ENCODE results near the gene MID2. TPM values are rescaled to one million over a fixed set of nuclear protein-coding genes. Genes with fewer than 3 reads are reported as not detected.

The MID2 gene
- total RNA-seq, 4 donors from 2014 or later, result 32.2 to 66.6 (median 57.0) TPM

GRCh38 chrX:107823042-107823441 lies 2.6 kb upstream of the MID2 start:
- Histone ChIP-seq H3K9me3 (no peaks in the 10 kb centered on the region), H3K27me3 (no peaks in the 10 kb centered on the region), H3K4me3 (no peak overlapping the region), H3K4me1 (peaks cover 0 to 15% (median 0%) of the 10 kb centered on the region in 3 donors), H3K27ac (no peak overlapping the region), H3K36me3 (no peaks in the 10 kb centered on the region)
- 82 to 93% methylated on average over 2 of the region's 2 CpGs for WGBS, 2 donors (ENCODE audit: low coverage in 1 of 2)
- TF ChIP-seq CTCF (IDR thresholded peaks at IDR 0.05) (no peak), POLR2A (IDR thresholded peaks at IDR 0.05) (no peak), POLR2AphosphoS5 (IDR thresholded peaks at IDR 0.05) (no peak), EP300 (IDR thresholded peaks at IDR 0.05) (no peak)
- ATAC-seq, result no peak

GRCh38 chrX:107823456-107823855 lies 2.2 kb upstream of the MID2 start:
- no peak for ATAC-seq
- H3K36me3 ChIP-seq, result no peaks in the 10 kb centered on the region
- H3K27me3 ChIP-seq, result no peaks in the 10 kb centered on the region
- no peak overlapping the region for H3K27ac ChIP-seq
- H3K4me3 ChIP-seq, result no peak overlapping the region
- H3K4me1 ChIP-seq, result peaks cover 0 to 19% (median 0%) of the 10 kb centered on the region in 3 donors
- WGBS, 2 donors (ENCODE audit: low coverage in 1 of 2), result 8 to 44% methylated on average over 1 of the region's 1 CpG
- no peak for TF ChIP-seq POLR2AphosphoS5 (IDR thresholded peaks at IDR 0.05)
- TF ChIP-seq EP300 (IDR thresholded peaks at IDR 0.05), result no peak
- no peak for TF ChIP-seq CTCF (IDR thresholded peaks at IDR 0.05)
- TF ChIP-seq POLR2A (IDR thresholded peaks at IDR 0.05), result no peak
- H3K9me3 ChIP-seq, result no peaks in the 10 kb centered on the region

- no peaks in the 10 kb centered on the region for H3K36me3 ChIP-seq
- no peaks in the 10 kb centered on the region for H3K9me3 ChIP-seq
- TF ChIP-seq POLR2A (IDR thresholded peaks at IDR 0.05) (peak in 1 of 2 donors; percentile 9), CTCF (IDR thresholded peaks at IDR 0.05) (peak in 1 of 4 experiments; percentile 10), EP300 (IDR thresholded peaks at IDR 0.05) (no peak)
- H3K4me3 ChIP-seq, result peak overlapping the region; percentile 62 to 64
- WGBS, 2 donors (ENCODE audit: low coverage in 1 of 2), result 73% methylated on average over 3 of the region's 100 CpGs; no CpG with 5 or more reads in 1 of the 2 donors
- H3K4me1 ChIP-seq, result peaks cover 0 to 32% (median 0%) of the 10 kb centered on the region in 3 donors
- H3K27me3 ChIP-seq, result no peaks in the 10 kb centered on the region
- peak; percentile 58 for ATAC-seq
- peak overlapping the region; percentile 92 to 94 (median 92) for H3K27ac ChIP-seq
These were observed 768 bp downstream of the MID2 start for GRCh38 chrX:107826238-107827029.

DNA sequence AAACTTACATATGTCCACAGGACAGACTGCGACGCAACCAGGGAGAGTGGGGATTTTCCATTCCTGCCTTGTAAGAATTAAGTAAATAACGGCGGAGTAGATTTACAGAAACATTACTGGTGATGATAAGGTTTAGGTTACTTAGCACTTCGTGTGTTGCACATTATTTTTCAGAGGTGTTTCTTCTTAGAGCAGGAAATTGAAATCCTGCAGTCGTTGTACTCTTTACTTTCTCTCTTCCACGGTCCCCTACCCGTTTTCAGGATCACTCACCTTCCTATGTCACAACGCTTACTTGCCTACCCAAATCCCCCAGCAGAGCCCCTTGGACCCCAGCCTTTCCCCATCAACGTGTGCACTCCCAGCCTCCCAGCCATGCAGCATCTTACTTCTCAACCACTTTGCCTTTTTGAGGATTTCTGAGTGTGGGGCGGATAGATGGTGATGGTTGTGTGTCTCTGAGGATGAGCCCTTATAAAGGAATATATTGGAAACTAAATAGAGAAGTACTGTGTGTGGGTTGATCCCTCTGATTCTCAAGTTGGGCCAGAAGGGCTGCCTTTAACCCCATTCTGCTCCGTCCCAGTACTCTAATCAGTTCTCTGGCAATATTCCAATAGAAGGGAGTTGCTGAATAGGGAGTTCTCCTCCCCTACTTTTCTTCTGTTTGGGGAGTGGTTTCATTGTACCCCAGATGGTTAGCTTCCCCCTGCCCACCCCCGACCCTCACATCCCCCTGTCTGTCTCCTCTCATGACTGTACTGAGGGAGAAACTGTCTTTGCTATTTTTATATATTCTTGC lies 1.6 kb downstream of the MID2 start:
- H3K9me3 ChIP-seq, result no peaks in the 10 kb centered on the region
- peak overlapping the region; percentile 92 to 94 (median 92) for H3K27ac ChIP-seq
- TF ChIP-seq EP300 (IDR thresholded peaks at IDR 0.05) (no peak), POLR2A (IDR thresholded peaks at IDR 0.05) (no peak), POLR2AphosphoS5 (IDR thresholded peaks at IDR 0.05) (no peak), CTCF (IDR thresholded peaks at IDR 0.05) (no peak)
- peak overlapping the region; percentile 62 to 64 for H3K4me3 ChIP-seq
- ATAC-seq, result no peak
- peaks cover 0 to 32% (median 0%) of the 10 kb centered on the region in 3 donors for H3K4me1 ChIP-seq
- no peaks in the 10 kb centered on the region for H3K36me3 ChIP-seq
- H3K27me3 ChIP-seq, result no peaks in the 10 kb centered on the region
- 1 to 43% methylated on average over 11 to 13 of the region's 13 CpGs for WGBS, 2 donors (ENCODE audit: low coverage in 1 of 2)
